HT1080 (cell line): ENCODE results near the gene TEX22. TPM values are rescaled to one million over a fixed set of nuclear protein-coding genes. Genes with fewer than 3 reads are reported as not detected.
"Not testable (repeated sequence)": the region's sequence is repeated elsewhere in the genome, so short reads cannot be mapped to it uniquely, and the experiment has no call there.

Experiments used
- DNase-seq: peaks from one replicate; pipeline ENCODE4 v3.0.0-alpha.2; 2015; ENCODE audit warnings: low read depth
- polyA plus RNA-seq, 2 experiments: library from polyadenylated mRNA; depleted of rRNA; stranded (reverse); fragments of >200 nt; gene quantifications; 2 replicates each; pipeline ENCODE4 v1.2.3, GENCODE V29; 2015
- total RNA-seq: library from RNA; depleted of rRNA; stranded (reverse); fragments of >200 nt; shearing (Covaris generic); gene quantifications from 2 replicates; pipeline ENCODE4 v1.2.3, GENCODE V29; 2014; rRNA removed

TEX22 gene, protein sequence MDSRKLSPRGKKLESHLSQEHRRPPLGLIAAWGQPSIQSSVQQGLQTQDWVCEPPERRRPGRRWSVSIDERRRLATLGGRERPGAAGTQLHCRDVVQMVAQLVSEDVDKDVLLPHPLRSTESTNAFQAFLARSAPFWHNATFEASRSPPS
- 0.20 TPM in 1 of 2 replicates, not detected in the other for total RNA-seq
- 0.03 TPM in 1 of 2 replicates, not detected in the other for polyA plus RNA-seq (2015; cell fraction: cytosol; rRNA removed)
- 1.0 and 1.1 TPM in 2 replicates for polyA plus RNA-seq (2015; cell fraction: nucleus; rRNA removed)

DNA sequence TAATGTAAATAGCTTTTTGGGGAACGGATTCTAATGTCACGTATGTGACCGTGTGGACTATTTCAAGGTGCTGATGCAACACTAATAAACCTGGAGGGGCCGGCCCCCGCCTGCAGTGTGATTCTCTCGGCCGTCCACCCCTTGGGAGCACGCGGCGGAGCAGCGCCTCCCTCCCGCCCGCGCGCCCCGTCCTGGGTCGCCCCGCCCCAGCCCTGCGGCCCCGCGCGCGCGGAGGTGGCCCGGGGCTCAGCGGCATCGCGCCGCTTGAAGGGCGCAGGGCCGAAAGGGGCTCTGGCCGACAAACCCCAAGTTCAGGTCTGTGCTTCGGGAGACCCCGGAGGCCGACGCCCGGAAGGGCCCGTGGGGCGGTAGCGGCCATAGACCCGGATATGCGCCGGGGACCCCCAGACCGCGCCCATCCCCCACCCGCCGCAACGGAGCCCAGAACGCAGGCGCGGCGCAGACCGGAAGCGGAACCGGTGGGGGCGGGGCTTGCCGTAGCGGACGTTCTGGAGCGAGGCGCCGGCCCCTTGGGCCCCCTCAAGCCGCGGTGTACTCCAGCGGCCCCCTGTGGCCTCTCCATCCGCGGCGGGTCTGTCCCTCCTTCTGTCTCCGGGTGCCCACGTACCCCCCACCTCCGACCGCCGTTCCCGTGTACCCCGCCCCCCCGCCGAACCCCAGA, at the start of gene TEX22:
Gene TEX22 (plus strand): TSS at position 495 of the 682 bp plus-strand sequence. CDS start 803 bp downstream, outside the sequence.
- DNase-seq, result peak; percentile 72

DNA sequence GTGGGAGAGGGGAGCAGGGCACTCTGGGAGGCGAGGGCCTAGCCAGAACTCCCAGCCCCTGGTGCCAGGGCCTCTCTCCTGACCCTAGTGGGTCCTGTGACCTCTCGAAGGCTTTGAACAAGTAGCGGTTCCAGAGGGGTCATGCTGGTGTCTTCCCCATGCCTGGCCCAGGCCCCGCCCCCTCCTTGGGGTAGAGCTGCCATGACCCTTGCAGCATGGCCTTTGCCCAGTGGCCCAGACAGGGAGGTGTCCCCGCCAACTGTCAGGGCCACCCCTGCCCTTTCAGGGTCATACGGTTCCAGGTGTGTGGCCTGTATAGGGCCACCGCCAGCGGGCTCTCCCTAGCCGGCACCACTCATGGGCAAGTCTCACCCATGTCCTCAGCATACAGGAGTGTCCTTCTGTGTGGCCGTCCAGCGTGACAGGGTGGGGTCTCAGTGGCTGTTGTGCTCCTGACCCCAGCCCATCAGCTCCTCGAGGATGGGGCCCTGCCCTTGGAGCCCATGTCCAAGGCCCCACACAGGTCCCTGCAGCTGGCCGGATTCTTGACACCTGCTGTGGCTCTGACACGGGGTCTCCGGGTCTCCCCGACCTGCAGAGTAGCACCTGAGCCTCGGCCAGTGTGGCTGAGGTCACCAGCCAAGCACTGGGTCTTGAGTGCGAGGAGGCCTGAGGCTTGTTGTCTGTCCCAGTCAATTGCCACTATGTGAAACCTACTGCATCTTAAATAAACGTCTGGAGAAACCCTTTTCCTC, 49.2 kb upstream of the TEX22 start:
- DNase-seq, result no peak

DNA sequence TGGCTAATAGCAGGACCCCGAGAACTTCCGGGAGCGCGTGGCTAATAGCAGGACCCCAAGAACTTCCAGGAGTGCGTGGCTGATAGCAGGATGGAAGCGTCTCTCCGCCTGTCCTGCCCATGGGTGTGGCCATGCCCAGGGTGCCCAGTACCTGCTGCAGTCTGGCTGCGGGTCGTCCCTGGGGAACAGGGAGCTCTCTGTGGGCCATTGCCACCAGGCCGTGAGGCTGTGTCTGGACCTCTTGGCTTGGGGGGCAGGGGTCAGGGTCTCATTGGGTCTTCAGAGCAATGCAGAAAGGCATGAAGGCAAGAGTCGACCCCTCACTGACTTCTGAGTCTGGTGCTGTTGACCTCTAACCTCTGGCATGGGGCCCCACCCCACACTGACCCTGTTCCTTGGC, 48.3 kb upstream of the TEX22 start:
- DNase-seq, result no peak

DNA sequence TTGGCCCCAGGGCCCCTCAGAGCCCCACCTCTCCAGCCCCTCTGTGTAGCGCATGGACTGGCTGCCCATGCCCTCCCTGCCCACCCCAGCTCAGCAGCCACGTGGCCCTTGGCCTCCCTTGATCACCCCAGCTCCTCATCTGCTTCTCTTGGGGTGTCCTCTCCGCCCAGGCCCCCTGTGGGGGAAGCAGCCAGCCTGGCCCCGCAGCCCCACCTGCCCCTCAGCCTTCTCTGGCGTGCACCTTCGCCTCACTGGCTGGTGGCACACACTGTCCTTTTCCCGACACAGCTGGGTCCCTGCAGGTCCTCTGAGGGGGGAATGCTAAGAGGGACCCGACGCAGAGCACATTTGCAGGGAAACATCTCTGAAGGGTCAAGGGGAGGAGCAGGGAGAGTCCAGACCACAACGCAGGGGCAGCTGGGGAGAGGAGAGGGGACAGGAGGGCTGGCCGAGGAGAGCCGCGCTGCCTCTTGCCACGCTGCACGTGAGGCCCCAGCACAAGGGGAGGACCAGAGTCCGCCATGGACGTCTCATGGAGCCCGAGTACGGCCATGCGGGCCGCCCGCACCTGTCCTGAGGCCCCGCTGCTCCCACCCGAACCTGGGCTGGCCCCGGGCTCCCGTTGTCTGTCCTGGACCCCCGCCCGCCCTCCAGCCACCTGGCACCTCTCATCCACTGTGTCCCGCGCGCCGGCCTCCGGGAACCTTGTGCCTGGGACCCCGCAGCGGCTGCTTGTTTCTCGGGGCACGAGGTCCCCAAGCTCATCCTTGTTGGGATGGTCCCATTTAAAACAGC, 47.7 kb upstream of the TEX22 start:
- DNase-seq, result no peak

DNA sequence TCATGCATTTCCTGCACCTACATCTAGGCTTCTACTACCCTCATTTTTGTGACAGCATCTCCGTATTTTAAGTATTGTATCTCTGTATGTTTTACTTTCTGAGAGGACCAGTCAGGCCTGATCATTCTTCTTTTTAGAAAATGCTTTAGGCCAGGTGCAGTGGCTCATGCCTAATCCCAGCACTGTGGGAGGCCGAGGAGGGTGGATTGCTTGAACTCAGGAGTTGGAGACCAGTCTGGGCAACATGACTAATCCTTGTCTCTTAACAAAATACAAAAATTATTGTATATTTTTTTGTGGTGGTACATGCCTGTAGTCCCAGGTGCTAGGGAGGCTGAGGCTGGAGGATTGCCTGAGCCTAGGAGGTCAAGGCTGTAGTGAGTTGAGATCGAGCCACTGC, 46.9 kb upstream of the TEX22 start:
- no peak for DNase-seq

DNA sequence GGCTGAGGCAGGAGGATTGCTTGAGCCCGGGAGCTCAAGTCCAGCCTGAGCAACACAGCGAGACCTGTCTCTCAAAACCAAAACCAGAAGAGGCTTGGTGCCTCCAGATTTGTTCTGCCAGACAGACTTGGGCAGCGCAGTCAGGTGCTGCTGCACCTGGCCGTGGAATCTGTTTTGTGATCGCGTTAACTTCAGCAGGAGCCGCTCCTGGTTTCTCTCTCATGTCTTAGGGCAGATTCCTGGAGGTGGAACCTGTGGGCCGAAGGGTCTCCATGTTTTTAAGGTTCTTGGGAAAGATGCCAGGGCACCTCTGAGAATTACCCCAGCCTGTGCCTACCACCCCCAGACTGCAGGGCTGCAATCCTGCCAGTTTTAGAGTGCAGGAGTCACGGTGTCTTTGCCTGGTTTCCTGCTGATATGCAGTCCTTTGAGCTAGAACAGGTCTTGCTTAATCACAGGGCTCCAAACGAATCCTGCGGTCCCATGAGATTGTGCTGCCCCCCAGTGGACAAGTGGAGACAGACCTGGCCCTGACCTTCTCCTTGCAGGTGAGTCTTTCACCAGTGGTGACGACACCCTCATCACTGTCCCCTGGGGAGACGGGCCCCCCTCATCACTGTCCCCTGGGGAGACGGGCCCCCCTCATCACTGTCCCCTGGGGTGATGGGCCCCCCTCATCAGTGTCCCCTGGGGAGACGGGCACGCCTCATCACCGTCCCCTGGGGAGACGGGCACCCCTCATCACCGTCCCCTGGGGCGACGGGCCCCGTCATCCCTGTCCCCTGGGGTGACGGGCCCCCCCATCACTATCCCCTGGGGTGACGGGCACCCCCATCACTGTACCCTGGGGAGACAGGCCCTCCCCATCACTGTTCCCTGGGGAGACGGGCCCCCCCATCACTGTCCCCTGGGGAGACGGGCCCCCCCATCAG, 46.2 kb upstream of the TEX22 start:
- peak; percentile 81 for DNase-seq

GRCh38 chr14:105353136-105353535, 45.2 kb upstream of the TEX22 start:
- DNase-seq, result no peak

- DNase-seq, result no peak
Observed at GRCh38 chr14:105354541-105354940, 43.8 kb upstream of the TEX22 start.

- no peak for DNase-seq
Observed at GRCh38 chr14:105355049-105355575, 43.2 kb upstream of the TEX22 start.

GRCh38 chr14:105355850-105356604, 42.3 kb upstream of the TEX22 start:
- DNase-seq, result no peak

GRCh38 chr14:105356927-105357326, 41.4 kb upstream of the TEX22 start:
- DNase-seq, result no peak

DNA sequence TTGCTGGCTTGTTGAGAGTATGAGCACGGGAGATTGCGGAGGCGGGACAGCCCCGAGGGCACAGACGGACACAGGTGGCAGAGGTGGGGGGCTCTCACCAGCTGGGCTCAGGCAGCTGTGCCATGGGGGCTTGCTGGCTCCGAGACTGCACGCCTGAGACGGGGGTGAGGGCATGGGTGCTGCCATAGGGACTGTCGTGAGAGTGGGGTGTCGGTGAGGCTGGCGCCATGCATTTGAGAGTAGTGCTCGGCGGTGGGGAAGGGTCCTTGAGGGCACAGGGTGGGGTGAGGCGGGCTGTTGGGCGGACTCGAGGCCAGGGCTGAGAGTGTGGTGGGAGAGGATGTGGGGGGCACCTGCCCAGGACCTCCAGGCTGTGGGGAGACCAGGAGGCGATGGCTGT, 40.7 kb upstream of the TEX22 start:
- no peak for DNase-seq

DNA sequence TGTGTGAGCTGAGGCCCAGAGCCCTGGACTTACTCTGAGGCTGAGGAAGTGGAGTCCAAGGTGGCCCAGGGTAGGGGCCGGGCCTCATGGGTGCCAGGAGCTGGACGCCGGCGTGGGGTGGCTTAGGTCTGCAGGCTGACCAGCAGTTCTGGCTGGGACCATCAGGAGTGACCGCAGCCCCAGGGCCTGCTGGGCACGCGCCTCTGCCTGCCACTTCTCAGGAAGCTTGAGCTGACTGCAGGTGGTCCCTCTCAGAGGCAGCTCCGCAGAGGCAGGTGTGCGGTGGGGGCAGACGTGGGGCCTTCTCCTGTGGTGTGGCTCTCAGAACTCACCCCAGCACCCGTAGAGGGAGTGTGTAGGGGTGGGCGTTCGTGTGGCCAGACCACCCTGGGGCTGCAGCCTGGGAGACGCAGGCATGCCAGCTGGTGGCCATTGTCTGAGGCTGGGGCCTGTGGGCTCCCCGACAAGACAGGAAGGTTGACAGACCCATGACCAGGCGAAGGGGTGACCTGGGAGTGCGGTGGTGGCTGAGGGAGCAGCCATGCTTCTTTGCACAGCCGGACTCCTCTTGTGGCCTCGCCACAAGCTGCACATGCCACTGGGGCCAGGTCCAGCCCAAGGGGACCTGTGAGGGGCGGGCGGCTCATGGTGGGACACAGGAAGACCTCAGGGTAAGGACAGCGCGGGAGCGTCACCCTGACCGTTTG, 40.0 kb upstream of the TEX22 start:
- no peak for DNase-seq

DNA sequence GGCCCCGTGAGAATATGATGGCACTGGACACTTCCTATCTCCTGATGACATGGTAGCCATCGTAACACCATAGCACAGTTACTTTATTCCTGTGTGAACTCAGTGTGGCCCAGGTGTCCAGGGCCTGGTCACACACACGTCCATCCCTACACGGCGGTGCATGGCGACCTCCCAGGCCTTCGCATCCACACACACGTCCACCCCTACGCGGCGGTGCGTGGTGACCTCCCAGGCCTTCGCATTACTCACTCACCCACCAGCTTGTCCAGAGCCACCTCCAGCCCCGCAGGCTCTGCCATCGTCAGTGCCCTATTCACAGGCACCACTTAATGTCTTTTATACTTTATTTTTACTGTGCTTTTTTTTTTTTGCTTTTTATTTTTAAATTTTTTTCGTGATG, 39.4 kb upstream of the TEX22 start:
- DNase-seq, result no peak

DNA sequence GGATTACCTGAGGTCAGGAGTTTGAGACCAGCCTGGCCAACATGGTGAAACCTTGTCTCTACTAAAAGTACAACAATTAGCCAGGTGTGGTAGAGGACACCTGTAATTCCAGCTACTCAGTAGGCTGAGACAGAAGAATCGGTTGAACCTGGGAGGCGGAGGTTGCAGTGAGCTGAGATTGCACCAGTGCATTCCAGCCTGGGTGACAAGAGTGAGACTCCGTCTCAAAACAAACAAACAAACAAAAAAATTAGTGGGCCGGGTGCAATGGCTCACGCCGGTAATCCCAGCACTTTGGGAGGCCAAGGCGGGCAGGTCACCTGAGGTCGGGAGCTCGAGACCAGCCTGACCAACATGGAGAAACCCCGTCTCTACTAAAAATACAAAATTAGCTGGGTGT, 36.9 kb upstream of the TEX22 start:
- DNase-seq, result not testable (repeated sequence)

DNA sequence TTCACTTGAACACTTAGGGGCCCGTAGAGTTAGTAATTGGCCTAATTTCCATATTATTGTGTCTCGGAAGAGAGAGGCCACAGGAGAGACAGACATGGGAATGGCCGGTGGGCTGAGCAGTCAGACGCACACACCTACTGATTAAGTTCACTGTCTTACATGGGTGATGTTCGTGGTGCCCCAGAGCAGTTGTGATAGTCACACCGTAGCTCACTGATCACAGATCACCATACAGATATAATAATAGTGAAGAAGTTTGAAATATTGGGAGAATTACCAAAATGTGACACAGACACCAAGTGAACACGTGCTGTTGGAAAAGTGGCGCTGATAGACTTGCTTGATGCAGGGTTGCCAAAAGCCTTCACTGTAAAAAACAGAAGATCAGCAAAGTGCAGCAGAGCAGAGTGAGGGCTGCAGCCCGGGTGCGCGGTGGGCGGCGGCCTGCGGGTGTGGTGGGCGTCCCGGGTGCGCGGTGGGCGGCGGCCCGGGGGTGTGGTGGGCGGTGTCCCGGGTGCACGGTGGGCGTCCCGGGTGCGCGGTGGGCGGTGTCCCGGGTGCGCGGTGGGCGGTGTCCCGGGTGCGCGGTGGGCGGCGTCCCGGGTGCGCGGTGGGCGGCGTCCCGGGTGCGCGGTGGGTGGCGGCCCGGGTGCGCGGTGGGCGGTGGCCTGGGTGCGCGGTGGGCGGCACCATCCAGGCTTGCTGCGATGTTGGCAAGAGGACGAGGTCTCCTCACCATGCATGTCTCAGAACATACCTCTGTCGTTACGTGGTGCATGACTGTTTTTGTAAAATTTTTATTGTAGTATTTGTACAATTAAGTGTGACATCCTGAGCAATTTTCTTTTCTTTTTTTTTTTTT, 34.3 kb upstream of the TEX22 start:
- DNase-seq, result no peak

DNA sequence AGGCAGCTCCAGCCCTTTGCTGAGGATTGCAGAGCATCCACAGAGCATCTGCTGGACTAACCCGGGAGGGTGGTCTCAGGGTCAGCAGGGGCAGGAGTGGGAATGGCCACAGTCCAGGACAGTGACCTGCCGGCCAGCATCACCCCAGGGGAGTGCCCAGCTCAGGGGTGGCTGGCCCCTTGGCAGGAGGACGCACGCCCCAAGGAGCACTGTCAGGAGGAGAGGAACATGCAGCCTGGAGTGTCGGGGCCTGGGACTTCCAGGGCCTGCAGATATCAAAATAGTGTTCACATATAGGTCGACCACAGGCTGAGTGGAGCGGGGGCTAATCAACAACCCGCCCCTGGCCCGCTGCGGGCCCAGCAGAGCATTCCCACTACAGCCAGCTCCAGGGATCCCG, 33.2 kb upstream of the TEX22 start:
- DNase-seq, result no peak

- DNase-seq, result no peak
Observed at GRCh38 chr14:105365681-105366080, 32.7 kb upstream of the TEX22 start.
